Measurements from ENCODE around the gene DLX1. TPM values are rescaled to one million over a fixed set of nuclear protein-coding genes. Genes with fewer than 3 reads are reported as not detected.

The DLX1 gene
- total RNA-seq, 1 donor from 2014 or later, result not detected

GRCh38 chr2:172084395-172084644, 987 bp upstream of the DLX1 start:
- intact Hi-C loops (cut with DNase I), result loop anchor here (5.0 to 10.0 kb wide), 2 partner anchors 82 to 160 kb away; partner anchors contain the start of gene HAT1
- no peak for DNase-seq (ENCODE audit: low spot score)

- DNase-seq (ENCODE audit: low spot score), result no peak
- intact Hi-C loops (cut with DNase I), result loop anchor here (5.0 to 10.0 kb wide), 2 partner anchors 83 to 160 kb away; partner anchors contain the start of gene HAT1
Measured at GRCh38 chr2:172084645-172085459, 455 bp upstream of the DLX1 start.

- no peak for DNase-seq (ENCODE audit: low spot score)
- intact Hi-C loops (cut with DNase I), result loop anchor here (10.0 kb wide), 1 partner anchor 162 kb away; the partner anchor contains the start of gene HAT1
Measured at GRCh38 chr2:172086241-172087206, 1.2 kb downstream of the DLX1 start.

- DNase-seq (ENCODE audit: low spot score), result no peak
- intact Hi-C loops (cut with DNase I), result loop anchor here (10.0 kb wide), 1 partner anchor 162 kb away; the partner anchor contains the start of gene HAT1
Measured at GRCh38 chr2:172087207-172087779, 2.0 kb downstream of the DLX1 start.

GRCh38 chr2:172087780-172088244, 2.5 kb downstream of the DLX1 start:
- DNase-seq (ENCODE audit: low spot score), result no peak
- intact Hi-C loops (cut with DNase I), result loop anchor here (10.0 kb wide), 1 partner anchor 163 kb away; the partner anchor contains the start of gene HAT1

- DNase-seq (ENCODE audit: low spot score), result no peak
- intact Hi-C loops (cut with DNase I), result loop anchor here (10.0 kb wide), 1 partner anchor 164 kb away; the partner anchor contains the start of gene HAT1
Measured at GRCh38 chr2:172088245-172089004, 3.1 kb downstream of the DLX1 start.

GRCh38 chr2:172089005-172089504, 3.7 kb downstream of the DLX1 start:
- DNase-seq (ENCODE audit: low spot score), result no peak
- intact Hi-C loops (cut with DNase I), result loop anchor here (10.0 kb wide), 1 partner anchor 164 kb away; the partner anchor contains the start of gene HAT1

- no peak for DNase-seq (ENCODE audit: low spot score)
- intact Hi-C loops (cut with DNase I), result loop anchor here (10.0 kb wide), 1 partner anchor 165 kb away; the partner anchor contains the start of gene HAT1
Measured at GRCh38 chr2:172089633-172090032, 4.3 kb downstream of the DLX1 start.

- DNase-seq (ENCODE audit: low spot score), result no peak
- intact Hi-C loops (cut with DNase I), result no loop called here
Measured at GRCh38 chr2:172090044-172090961, 5.0 kb downstream of the DLX1 start.

GRCh38 chr2:172091000-172091641, 5.8 kb downstream of the DLX1 start:
- intact Hi-C loops (cut with DNase I), result no loop called here
- DNase-seq (ENCODE audit: low spot score), result no peak

GRCh38 chr2:172091761-172092566, 6.7 kb downstream of the DLX1 start:
- intact Hi-C loops (cut with DNase I), result no loop called here
- DNase-seq (ENCODE audit: low spot score), result no peak

GRCh38 chr2:172092716-172093415, 7.6 kb downstream of the DLX1 start:
- intact Hi-C loops (cut with DNase I), result no loop called here

GRCh38 chr2:172093416-172094293, 8.3 kb downstream of the DLX1 start:
- DNase-seq (ENCODE audit: low spot score), result no peak
- intact Hi-C loops (cut with DNase I), result no loop called here

More at GRCh38 chr2:172092716-172093415, 7.6 kb downstream of the DLX1 start:
- no peak for DNase-seq (ENCODE audit: low spot score)

GRCh38 chr2:172094294-172095145, 9.2 kb downstream of the DLX1 start:
- intact Hi-C loops (cut with DNase I), result no loop called here
- no peak for DNase-seq (ENCODE audit: low spot score)
